Body of pancreas (tissue), 4 donors: ENCODE measurements around the gene PRDM15.

ENCODE experiments used
- POLR2A ChIP-seq, 3 donors: fragments of 450-650 bp; IDR thresholded peaks; one replicate each; pipeline ENCODE4 v1.6.1; 2016; ENCODE audit warnings: antibody characterized with exemption in 3 of 3, mild to moderate bottlenecking in 2 of 3
- TF ChIP-seq, protein P1 (sequence below), 7 experiments: fragments of 450-650 bp in 4 of 7; fragments of 200-600 bp in 3 of 7; sonication (generic) in 3 of 7; IDR thresholded peaks; one replicate each; pipeline ENCODE4 v1.5.1; 2016 to 2019; ENCODE audit warnings: antibody characterized with exemption in 7 of 7

GRCh38 chr21:41927727-41928409, 48.7 kb upstream of the PRDM15 start:
- TF ChIP-seq, protein P1, sequence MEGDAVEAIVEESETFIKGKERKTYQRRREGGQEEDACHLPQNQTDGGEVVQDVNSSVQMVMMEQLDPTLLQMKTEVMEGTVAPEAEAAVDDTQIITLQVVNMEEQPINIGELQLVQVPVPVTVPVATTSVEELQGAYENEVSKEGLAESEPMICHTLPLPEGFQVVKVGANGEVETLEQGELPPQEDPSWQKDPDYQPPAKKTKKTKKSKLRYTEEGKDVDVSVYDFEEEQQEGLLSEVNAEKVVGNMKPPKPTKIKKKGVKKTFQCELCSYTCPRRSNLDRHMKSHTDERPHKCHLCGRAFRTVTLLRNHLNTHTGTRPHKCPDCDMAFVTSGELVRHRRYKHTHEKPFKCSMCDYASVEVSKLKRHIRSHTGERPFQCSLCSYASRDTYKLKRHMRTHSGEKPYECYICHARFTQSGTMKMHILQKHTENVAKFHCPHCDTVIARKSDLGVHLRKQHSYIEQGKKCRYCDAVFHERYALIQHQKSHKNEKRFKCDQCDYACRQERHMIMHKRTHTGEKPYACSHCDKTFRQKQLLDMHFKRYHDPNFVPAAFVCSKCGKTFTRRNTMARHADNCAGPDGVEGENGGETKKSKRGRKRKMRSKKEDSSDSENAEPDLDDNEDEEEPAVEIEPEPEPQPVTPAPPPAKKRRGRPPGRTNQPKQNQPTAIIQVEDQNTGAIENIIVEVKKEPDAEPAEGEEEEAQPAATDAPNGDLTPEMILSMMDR (IDR thresholded peaks at IDR 0.05) = no peak
- TF ChIP-seq POLR2A (IDR thresholded peaks at IDR 0.05) = no peak
